PC-9 (cell line): ENCODE results near the gene MTG1. TPM values are rescaled to one million over a fixed set of nuclear protein-coding genes. Genes with fewer than 3 reads are reported as not detected.
A peak's percentile ranks its signal among the peaks of the same experiment; 100 is the strongest.

Experiments used
- BruUV-seq: library from RNA; stranded (reverse); fragments of 400-500 nt; replicated peaks from 2 replicates; lab custom pipeline; 2021; lab: Mats Ljungman, UMichigan
- CTCF ChIA-PET: fragments of 300-600 bp; sonication (Branson Sonifier 250); formaldehyde crosslinking; loops from one replicate; lab custom pipeline; 2022; ENCODE audit warnings: antibody characterized with exemption; lab: Charles Lee
- POLR2A ChIA-PET: fragments of 300-600 bp; sonication (Branson Sonifier 250); formaldehyde crosslinking; loops from one replicate; lab custom pipeline; 2022; ENCODE audit warnings: antibody characterized with exemption; ENCODE audit not compliant: unreplicated experiment; lab: Charles Lee
- DNase-seq, 2 experiments: peaks; one replicate each; pipeline versions ENCODE4 v3.0.0 to v3.0.0-alpha.2; 2015 to 2022; ENCODE audit warnings: mixed read lengths in 1 of 2
- H2AFZ ChIP-seq: fragments of 200-600 bp; sonication (generic); 2 replicates; pipeline ENCODE4 v1.8.1; 2017; ENCODE audit warnings: antibody characterized with exemption
- H3F3A ChIP-seq: fragments of 200-600 bp; sonication (generic); 2 replicates; pipeline ENCODE4 v1.8.1; 2017; ENCODE audit warnings: antibody characterized with exemption, mild to moderate bottlenecking, low read depth; ENCODE audit not compliant: insufficient read depth
- H3K27ac ChIP-seq: fragments of 200-600 bp; sonication (generic); 2 replicates; pipeline ENCODE4 v1.6.1; 2016; ENCODE audit warnings: mixed run types
- H3K27me3 ChIP-seq: fragments of 200-600 bp; sonication (generic); 2 replicates; pipeline ENCODE4 v1.6.1; 2016; ENCODE audit warnings: low read depth, mixed run types; ENCODE audit not compliant: insufficient read depth
- H3K36me3 ChIP-seq: fragments of 200-600 bp; sonication (generic); 2 replicates; pipeline ENCODE4 v1.6.1; 2016; ENCODE audit warnings: low read depth, mixed run types
- H3K4me1 ChIP-seq: fragments of 200-600 bp; sonication (generic); replicated peaks from 2 replicates; pipeline ENCODE4 v1.6.1; 2016; ENCODE audit warnings: mixed run types; ENCODE audit not compliant: insufficient read depth
- H3K4me2 ChIP-seq: fragments of 200-600 bp; sonication (generic); 2 replicates; pipeline ENCODE4 v1.6.1; 2017; ENCODE audit warnings: mixed run types
- H3K4me3 ChIP-seq: fragments of 200-600 bp; sonication (generic); 2 replicates; pipeline ENCODE4 v1.6.1; 2016; ENCODE audit warnings: mixed run types
- H3K79me2 ChIP-seq: fragments of 200-600 bp; sonication (generic); 2 replicates; pipeline ENCODE4 v1.6.1; 2017; ENCODE audit warnings: low read depth, mixed run types
- H3K9me2 ChIP-seq: fragments of 200-600 bp; sonication (generic); 2 replicates; pipeline ENCODE4 v1.8.1; 2017; ENCODE audit warnings: mild to moderate bottlenecking; ENCODE audit not compliant: insufficient read depth
- H3K9me3 ChIP-seq: fragments of 200-600 bp; sonication (generic); 2 replicates; pipeline ENCODE4 v1.8.1; 2016; ENCODE audit warnings: low read depth; ENCODE audit not compliant: insufficient read depth
- H4K20me1 ChIP-seq: fragments of 200-600 bp; sonication (generic); 2 replicates; pipeline ENCODE4 v1.8.1; 2017; ENCODE audit not compliant: insufficient read depth
- CTCF ChIP-seq: fragments of 200-600 bp; sonication (generic); conservative IDR thresholded peaks from 2 replicates; pipeline ENCODE4 v1.6.1; 2017; ENCODE audit warnings: mixed run types, antibody characterized with exemption, mild to moderate bottlenecking, moderate library complexity
- EZH2 ChIP-seq: fragments of 200-600 bp; sonication (generic); IDR thresholded peaks from 2 replicates; pipeline ENCODE4 v1.8.0; 2017; ENCODE audit warnings: antibody characterized with exemption, low read depth
- intact Hi-C: fragments of 100-400 bp; cut with micrococcal nuclease; formaldehyde crosslinking; loops from one replicate; pipeline ENCODE4 v1.10.0; 2022; ENCODE audit not compliant: unreplicated experiment
- total RNA-seq: library from RNA; stranded (reverse); gene quantifications from 2 replicates; pipeline ENCODE4 v1.2.3, GENCODE V29; 2021

MTG1 gene
- total RNA-seq, 1 experiment from 2014 or later = 33.0 TPM

GRCh38 chr10:133368153-133368552 is 25.8 kb upstream of the MTG1 start:
- Histone ChIP-seq H3K36me3 (no peaks in the 10 kb centered on the region), H3F3A (no peaks in the 10 kb centered on the region), H3K27ac (no peak overlapping the region), H3K4me2 (no peak overlapping the region), H2AFZ (no peak overlapping the region), H3K9me2 (no peaks in the 10 kb centered on the region), H3K4me3 (no peak overlapping the region), H3K9me3 (no peaks in the 10 kb centered on the region), H3K4me1 (no peaks in the 10 kb centered on the region; the same call in 1 of the 2 replicates), H3K27me3 (no peaks in the 10 kb centered on the region), H4K20me1 (no peaks in the 10 kb centered on the region), H3K79me2 (peaks cover 8% of the 10 kb centered on the region; the same call in 1 of the 2 replicates)
- intact Hi-C loops = no loop called here
- CTCF ChIA-PET = no interaction called here
- POLR2A ChIA-PET = no interaction called here
- no peak for DNase-seq
- BruUV-seq = no TSS peak
- TF ChIP-seq EZH2 (no peak), CTCF (no peak)

- Histone ChIP-seq H3K4me3 (no peak overlapping the region), H3K4me2 (no peak overlapping the region), H2AFZ (no peak overlapping the region), H3K27me3 (no peaks in the 10 kb centered on the region), H4K20me1 (no peaks in the 10 kb centered on the region), H3K36me3 (no peaks in the 10 kb centered on the region), H3F3A (no peaks in the 10 kb centered on the region), H3K79me2 (peaks cover 8% of the 10 kb centered on the region; the same call in 1 of the 2 replicates), H3K4me1 (no peaks in the 10 kb centered on the region; the same call in 1 of the 2 replicates), H3K9me3 (no peaks in the 10 kb centered on the region), H3K9me2 (no peaks in the 10 kb centered on the region), H3K27ac (no peak overlapping the region)
- intact Hi-C loops = loop anchor here (10.0 kb wide), 1 partner anchor 155 kb away; the partner anchor contains the start of gene CYP2E1
- TF ChIP-seq EZH2 = no peak
- TF ChIP-seq CTCF = no peak
- no TSS peak for BruUV-seq
- CTCF ChIA-PET = no interaction called here
- no peak for DNase-seq
- POLR2A ChIA-PET = no interaction called here
These were observed 23.7 kb upstream of the MTG1 start for GRCh38 chr10:133370030-133370786.

GRCh38 chr10:133372507-133372906 is 21.4 kb upstream of the MTG1 start:
- Histone ChIP-seq H3K4me2 (peak overlapping the region; percentile 75), H3K79me2 (peaks cover 8% of the 10 kb centered on the region; the same call in 1 of the 2 replicates), H3K9me3 (no peaks in the 10 kb centered on the region), H3K9me2 (no peaks in the 10 kb centered on the region), H3K4me3 (peak overlapping the region; percentile 33; the same call in 1 of the 2 replicates), H3K36me3 (no peaks in the 10 kb centered on the region), H3K27me3 (no peaks in the 10 kb centered on the region), H3K27ac (no peak overlapping the region), H4K20me1 (no peaks in the 10 kb centered on the region), H3K4me1 (no peaks in the 10 kb centered on the region; the same call in 1 of the 2 replicates), H2AFZ (no peak overlapping the region), H3F3A (no peaks in the 10 kb centered on the region)
- ChIA-PET CTCF (no interaction called here), POLR2A (no interaction called here)
- no peak for TF ChIP-seq EZH2
- TF ChIP-seq CTCF = no peak
- intact Hi-C loops = loop anchor here (10.0 kb wide), 1 partner anchor 152 kb away; the partner anchor contains the start of gene CYP2E1
- DNase-seq = no peak
- BruUV-seq = no TSS peak
